Right lung (tissue), 5 donors: ENCODE results near the gene RNF19B. TPM values are rescaled to one million over a fixed set of nuclear protein-coding genes. Genes with fewer than 3 reads are reported as not detected.
"Not testable (repeated sequence)": the region's sequence is repeated elsewhere in the genome, so short reads cannot be mapped to it uniquely, and the experiment has no call there.

Experiments used
- DNase-seq, 2 donors: peaks; one replicate each; pipeline ENCODE4 v3.0.0-alpha.2; 2013
- polyA plus RNA-seq, 5 donors: library from polyadenylated mRNA; unstranded; fragments of 120-200 nt; gene quantifications; one replicate each; pipeline versions ENCODE4 v1.2.1 to v1.2.3, GENCODE V29; 2013; ENCODE audit warnings: inconsistent platforms in 1 of 5, low replicate concordance in 1 of 5; ENCODE audit not compliant: insufficient read length in 5 of 5, insufficient read depth in 1 of 5

RNF19B gene
- polyA plus RNA-seq, 5 donors: 10.2 to 13.2 (median 12.1) TPM

- no peak for DNase-seq
These were observed 32.8 kb upstream of the RNF19B start for GRCh38 chr1:32997381-32997891.

- not testable (repeated sequence) for DNase-seq
These were observed 28.7 kb upstream of the RNF19B start for GRCh38 chr1:32993324-32993636.

GRCh38 chr1:32992489-32993323 is 28.1 kb upstream of the RNF19B start:
- no peak for DNase-seq

- no peak for DNase-seq
These were observed 27.3 kb upstream of the RNF19B start for GRCh38 chr1:32991819-32992488.

GRCh38 chr1:32991386-32991785 is 26.8 kb upstream of the RNF19B start:
- no peak for DNase-seq

- no peak for DNase-seq
These were observed 26.3 kb upstream of the RNF19B start for GRCh38 chr1:32990887-32991286.

GRCh38 chr1:32989160-32990050 is 24.8 kb upstream of the RNF19B start:
- DNase-seq: no peak

- no peak for DNase-seq
These were observed 24.1 kb upstream of the RNF19B start for GRCh38 chr1:32988665-32989064.

- DNase-seq: no peak
These were observed 20.6 kb upstream of the RNF19B start for GRCh38 chr1:32985226-32985625.

GRCh38 chr1:32984455-32985171 is 20.0 kb upstream of the RNF19B start:
- no peak for DNase-seq

- no peak for DNase-seq
These were observed 19.5 kb upstream of the RNF19B start for GRCh38 chr1:32984090-32984454.

- no peak for DNase-seq
These were observed 18.4 kb upstream of the RNF19B start for GRCh38 chr1:32983020-32983419.

- no peak for DNase-seq
These were observed 16.6 kb upstream of the RNF19B start for GRCh38 chr1:32981003-32981901.

- DNase-seq: no peak
These were observed 15.5 kb upstream of the RNF19B start for GRCh38 chr1:32980080-32980479.

- DNase-seq: no peak
These were observed 14.2 kb upstream of the RNF19B start for GRCh38 chr1:32978854-32979253.

GRCh38 chr1:32977546-32978087 is 13.0 kb upstream of the RNF19B start:
- no peak for DNase-seq

- not testable (repeated sequence) for DNase-seq
These were observed 10.4 kb upstream of the RNF19B start for GRCh38 chr1:32975055-32975454.

- not testable (repeated sequence) for DNase-seq
These were observed 8.8 kb upstream of the RNF19B start for GRCh38 chr1:32973458-32973857.

- peak in 1 of 2 donors; percentile 65 for DNase-seq
These were observed 8.3 kb upstream of the RNF19B start for GRCh38 chr1:32972814-32973428.

- DNase-seq: no peak
These were observed 7.0 kb upstream of the RNF19B start for GRCh38 chr1:32971576-32971975.
